ENCODE measurements around the gene TMTC1.
"Not testable (repeated sequence)": the region's sequence is repeated elsewhere in the genome, so short reads cannot be mapped to it uniquely, and the experiment has no call there.

The TMTC1 gene

GRCh38 chr12:29783773-29784666 lies at the start of gene TMTC1:
Gene TMTC1 (minus strand): TSS chr12:29783942. CDS start chr12:29783751, 191 bp downstream.
- no peak for DNase-seq

GRCh38 chr12:29831173-29831572 lies 47.4 kb upstream of the TMTC1 start:
- no peak for DNase-seq

GRCh38 chr12:29830391-29830790 lies 46.6 kb upstream of the TMTC1 start:
- DNase-seq = no peak

- DNase-seq = no peak
Measured at GRCh38 chr12:29818916-29819623, 35.3 kb upstream of the TMTC1 start.

GRCh38 chr12:29816874-29817725 lies 33.4 kb upstream of the TMTC1 start:
- no peak for DNase-seq

GRCh38 chr12:29809616-29810361 lies 26.0 kb upstream of the TMTC1 start:
- DNase-seq = not testable (repeated sequence)

GRCh38 chr12:29807129-29807528 lies 23.4 kb upstream of the TMTC1 start:
- no peak for DNase-seq

GRCh38 chr12:29804019-29804418 lies 20.3 kb upstream of the TMTC1 start:
- no peak for DNase-seq

- DNase-seq = no peak
Measured at GRCh38 chr12:29799591-29799990, 15.8 kb upstream of the TMTC1 start.

- DNase-seq = no peak
Measured at GRCh38 chr12:29797565-29798355, 14.0 kb upstream of the TMTC1 start.

GRCh38 chr12:29796823-29797263 lies 13.1 kb upstream of the TMTC1 start:
- no peak for DNase-seq

- no peak for DNase-seq
Measured at GRCh38 chr12:29795715-29796114, 12.0 kb upstream of the TMTC1 start.

- no peak for DNase-seq
Measured at GRCh38 chr12:29794862-29795261, 11.1 kb upstream of the TMTC1 start.

GRCh38 chr12:29792853-29793252 lies 9.1 kb upstream of the TMTC1 start:
- DNase-seq = no peak

GRCh38 chr12:29792132-29792531 lies 8.4 kb upstream of the TMTC1 start:
- DNase-seq = no peak

GRCh38 chr12:29782871-29783772 lies 620 bp downstream of the TMTC1 start:
- no peak for DNase-seq

GRCh38 chr12:29782285-29782870 lies 1.4 kb downstream of the TMTC1 start:
- DNase-seq = no peak

- DNase-seq = no peak
Measured at GRCh38 chr12:29781705-29782266, 2.0 kb downstream of the TMTC1 start.

- no peak for DNase-seq
Measured at GRCh38 chr12:29781188-29781587, 2.6 kb downstream of the TMTC1 start.

GRCh38 chr12:29780084-29780483 lies 3.7 kb downstream of the TMTC1 start:
- no peak for DNase-seq

All from stimulated activated naive CD4-positive, alpha-beta T cell treated with Interleukin-2 at 50 U/mL for 16 hours (primary cell).